ENCODE measurements around the gene DDC. TPM values are rescaled to one million over a fixed set of nuclear protein-coding genes. Genes with fewer than 3 reads are reported as not detected.
"Not testable (repeated sequence)": the region's sequence is repeated elsewhere in the genome, so short reads cannot be mapped to it uniquely, and the experiment has no call there.

DDC gene
- total RNA-seq, 2 donors from 2014 or later = 6.6 to 17.1 TPM

DNA sequence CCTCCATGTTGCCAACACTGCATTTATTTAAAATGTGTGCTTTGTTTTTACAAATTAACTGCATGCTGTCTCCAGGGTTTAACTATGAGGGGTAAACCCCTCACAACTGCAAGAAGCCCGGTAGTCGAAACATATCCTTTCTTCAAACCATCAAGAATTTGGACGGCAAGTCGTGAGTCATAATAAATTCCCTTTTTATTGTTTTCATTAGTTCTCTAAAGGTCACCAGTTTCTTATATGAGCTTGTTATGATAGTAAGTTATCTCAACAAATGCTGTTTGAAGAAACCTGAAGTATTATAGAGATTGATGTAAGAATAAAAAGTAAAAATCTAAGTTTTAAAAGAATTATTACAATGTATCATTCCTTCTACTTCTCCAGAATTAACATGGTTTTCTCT is 102.8 kb downstream of the DDC start:
- intact Hi-C loops (cut with DNase I) = no loop called here
- DNase-seq = no peak
- no peak for TF ChIP-seq CTCF (IDR thresholded peaks at IDR 0.05)
- TF ChIP-seq POLR2A (IDR thresholded peaks at IDR 0.05) = no peak
- Histone ChIP-seq H3K4me3 (no peak overlapping the region), H3K9me3 (no peaks in the 10 kb centered on the region), H3K27ac (no peak overlapping the region), H3K36me3 (replicated peaks in 1 of 2; ENCODE audit: insufficient read depth in 1 of 2, low read depth in 2 of 2) (no peaks in the 10 kb centered on the region), H3K4me1 (no peaks in the 10 kb centered on the region), H3K27me3 (no peaks in the 10 kb centered on the region)
- 86 to 90% methylated on average over 4 of the region's 4 CpGs for WGBS, 2 donors
- ATAC-seq = no peak

GRCh38 chr7:50461695-50462094 is 103.5 kb downstream of the DDC start:
- intact Hi-C loops (cut with DNase I) = no loop called here
- no peak for TF ChIP-seq CTCF (IDR thresholded peaks at IDR 0.05)
- no peak for TF ChIP-seq POLR2A (IDR thresholded peaks at IDR 0.05)
- 86 to 100% methylated on average over 1 of the region's 1 CpG for WGBS, 2 donors

GRCh38 chr7:50459183-50459582 is 106.0 kb downstream of the DDC start:
- not testable (repeated sequence) for DNase-seq

More at GRCh38 chr7:50461695-50462094, 103.5 kb downstream of the DDC start:
- Histone ChIP-seq H3K4me1 (peaks cover 2% of the 10 kb centered on the region), H3K27ac (no peak overlapping the region), H3K9me3 (no peaks in the 10 kb centered on the region), H3K27me3 (no peaks in the 10 kb centered on the region), H3K36me3 (replicated peaks in 1 of 2; ENCODE audit: insufficient read depth in 1 of 2, low read depth in 2 of 2) (no peaks in the 10 kb centered on the region), H3K4me3 (no peak overlapping the region)
- DNase-seq (no peak), ATAC-seq (no peak)

GRCh38 chr7:50458651-50459050 is 106.6 kb downstream of the DDC start:
- H3K27me3 ChIP-seq; ATAC-seq; H3K4me3 ChIP-seq; H3K27ac ChIP-seq; intact Hi-C loops (cut with DNase I); DNase-seq; H3K4me1 ChIP-seq; H3K36me3 ChIP-seq (replicated peaks in 1 of 2; ENCODE audit: insufficient read depth in 1 of 2, low read depth in 2 of 2); H3K9me3 ChIP-seq: not testable (repeated sequence)
- 100% methylated on average over 3 of the region's 4 CpGs; no CpG with 5 or more reads in 1 of the 2 donors for WGBS, 2 donors

More at GRCh38 chr7:50459183-50459582, 106.0 kb downstream of the DDC start:
- H3K9me3 ChIP-seq; H3K27ac ChIP-seq; H3K4me1 ChIP-seq; ATAC-seq; H3K4me3 ChIP-seq; H3K27me3 ChIP-seq; intact Hi-C loops (cut with DNase I); H3K36me3 ChIP-seq (replicated peaks in 1 of 2; ENCODE audit: insufficient read depth in 1 of 2, low read depth in 2 of 2): not testable (repeated sequence)
- 96% methylated on average over 27 of the region's 27 CpGs; no CpG with 5 or more reads in 1 of the 2 donors for WGBS, 2 donors

DNA sequence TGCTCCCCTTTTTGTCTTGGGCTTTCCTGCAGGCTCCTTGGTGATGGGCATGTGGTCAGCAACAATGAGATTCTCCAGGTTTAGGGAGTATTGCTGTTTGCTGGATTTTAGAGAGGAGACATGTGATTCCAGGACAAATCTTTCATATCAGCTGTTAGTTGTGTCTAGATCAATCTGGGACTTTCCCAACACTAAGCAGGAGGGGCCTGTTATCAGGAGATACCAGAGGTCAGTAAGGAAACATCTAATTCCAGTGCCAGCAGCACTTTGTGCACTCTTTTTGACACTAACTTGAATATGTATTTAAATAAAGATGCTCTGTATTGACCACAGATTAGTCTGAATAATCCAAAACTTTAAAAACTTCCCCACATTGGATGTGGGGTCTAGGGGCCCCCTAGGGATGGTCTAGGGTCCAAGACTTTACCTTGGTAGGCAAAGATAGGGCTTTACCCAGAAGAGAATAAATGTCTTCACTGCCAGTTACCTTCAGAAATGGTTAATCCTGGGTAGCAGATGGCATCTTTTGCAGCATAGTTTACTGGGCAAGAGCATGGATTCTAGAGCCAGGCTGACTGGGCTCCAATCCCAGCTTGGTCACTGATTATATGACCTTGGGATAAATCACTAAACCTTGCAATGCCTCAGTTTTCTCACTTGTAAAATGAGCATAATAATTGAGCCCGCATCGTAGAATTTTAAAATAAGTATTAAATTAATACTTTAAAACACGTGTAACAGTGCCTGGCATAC is 108.7 kb downstream of the DDC start:
- H3K4me3 ChIP-seq = no peak overlapping the region
- 55 to 63% methylated on average over 3 of the region's 3 CpGs for WGBS, 2 donors
- DNase-seq = no peak
- ATAC-seq = no peak
- no peaks in the 10 kb centered on the region for H3K27me3 ChIP-seq
- no peaks in the 10 kb centered on the region for H3K9me3 ChIP-seq
- H3K36me3 ChIP-seq (replicated peaks in 1 of 2; ENCODE audit: insufficient read depth in 1 of 2, low read depth in 2 of 2) = no peaks in the 10 kb centered on the region
- TF ChIP-seq POLR2A (IDR thresholded peaks at IDR 0.05) = no peak
- no peak for TF ChIP-seq CTCF (IDR thresholded peaks at IDR 0.05)
- no peak overlapping the region for H3K27ac ChIP-seq
- peaks cover 10% of the 10 kb centered on the region for H3K4me1 ChIP-seq
- intact Hi-C loops (cut with DNase I) = no loop called here

DNA sequence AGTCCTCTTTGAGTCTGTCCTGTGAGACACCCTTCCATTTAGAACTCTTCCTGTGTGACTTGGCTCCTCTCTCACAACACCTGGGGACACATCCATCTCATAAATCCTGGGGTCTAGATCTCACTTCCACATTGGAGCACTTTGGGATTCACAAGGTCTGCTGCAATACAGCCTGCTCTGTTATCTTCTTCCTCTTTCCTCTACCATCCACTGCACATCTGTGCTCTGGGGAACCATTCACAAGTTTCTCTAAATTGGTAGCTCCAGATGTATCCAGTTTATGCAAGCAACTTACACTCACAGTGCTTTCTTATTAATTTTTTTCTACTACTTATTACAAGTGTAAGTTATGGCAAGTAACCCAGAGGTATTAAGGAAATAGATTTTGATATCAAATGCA is 109.5 kb downstream of the DDC start:
- H3K9me3 ChIP-seq = no peaks in the 10 kb centered on the region
- no peak for ATAC-seq
- DNase-seq = no peak
- no peaks in the 10 kb centered on the region for H3K27me3 ChIP-seq
- peaks cover 17% of the 10 kb centered on the region for H3K4me1 ChIP-seq
- intact Hi-C loops (cut with DNase I) = no loop called here
- H3K4me3 ChIP-seq = no peak overlapping the region
- TF ChIP-seq POLR2A (IDR thresholded peaks at IDR 0.05) = no peak
- H3K27ac ChIP-seq = no peak overlapping the region
- H3K36me3 ChIP-seq (replicated peaks in 1 of 2; ENCODE audit: insufficient read depth in 1 of 2, low read depth in 2 of 2) = no peaks in the 10 kb centered on the region
